Suprapubic skin (tissue), 4 donors: ENCODE results near the gene ADAMTS17. TPM values are rescaled to one million over a fixed set of nuclear protein-coding genes. Genes with fewer than 3 reads are reported as not detected.

Experiments
- DNase-seq, 2 donors: peaks; one replicate each; pipeline ENCODE4 v3.0.0-alpha.2; 2019; ENCODE audit warnings: low spot score in 2 of 2
- H3K27ac ChIP-seq: fragments of 200-600 bp; sonication (generic); one replicate; pipeline ENCODE4 v1.5.1; 2019
- H3K27me3 ChIP-seq: fragments of 200-600 bp; sonication (generic); one replicate; pipeline ENCODE4 v1.5.1; 2019
- H3K36me3 ChIP-seq: fragments of 200-600 bp; sonication (generic); one replicate; pipeline ENCODE4 v1.5.1; 2019
- H3K4me1 ChIP-seq: fragments of 200-600 bp; sonication (generic); one replicate; pipeline ENCODE4 v1.5.1; 2019
- H3K4me3 ChIP-seq: fragments of 200-600 bp; sonication (generic); one replicate; pipeline ENCODE4 v1.5.1; 2019; ENCODE audit warnings: mild to moderate bottlenecking
- H3K9me3 ChIP-seq: fragments of 200-600 bp; sonication (generic); one replicate; pipeline ENCODE4 v1.5.1; 2019
- EP300 ChIP-seq: sonication (generic); formaldehyde crosslinking; IDR thresholded peaks from one replicate; pipeline ENCODE4 v1.6.1; 2017; ENCODE audit warnings: antibody characterized with exemption
- POLR2A ChIP-seq, 2 donors: fragments of 450-650 bp; IDR thresholded peaks; one replicate each; pipeline ENCODE4 v1.6.1; 2017; ENCODE audit warnings: antibody characterized with exemption in 2 of 2, mild to moderate bottlenecking in 2 of 2, moderate library complexity in 2 of 2
- POLR2AphosphoS5 ChIP-seq, 3 donors: sonication (generic); formaldehyde crosslinking; IDR thresholded peaks; one replicate each; pipeline ENCODE4 v1.6.1; 2017; ENCODE audit warnings: antibody characterized with exemption in 3 of 3
- WGBS: methylation state at CpG from one replicate; pipeline ENCODE4 v1.1.5; 2018; 5-methylcytosine and 5-hydroxymethylcytosine counted together
- total RNA-seq, 4 donors: library from RNA; depleted of rRNA; stranded (reverse); fragments of >200 nt; gene quantifications; one replicate each; pipeline ENCODE4 v1.1.0, GENCODE V29; 2016
- TF ChIP-seq, protein P1 (sequence below), 2 donors: fragments of 200-600 bp in 1 of 2; fragments of 450-650 bp in 1 of 2; sonication (generic) in 1 of 2; IDR thresholded peaks; one replicate each; pipeline ENCODE4 v1.5.1; 2016 to 2019; ENCODE audit warnings: antibody characterized with exemption in 2 of 2, mild to moderate bottlenecking in 1 of 2, moderate library complexity in 1 of 2

The ADAMTS17 gene
- total RNA-seq, 4 donors from 2014 or later = 4.2 to 12.3 (median 6.3) TPM

DNA sequence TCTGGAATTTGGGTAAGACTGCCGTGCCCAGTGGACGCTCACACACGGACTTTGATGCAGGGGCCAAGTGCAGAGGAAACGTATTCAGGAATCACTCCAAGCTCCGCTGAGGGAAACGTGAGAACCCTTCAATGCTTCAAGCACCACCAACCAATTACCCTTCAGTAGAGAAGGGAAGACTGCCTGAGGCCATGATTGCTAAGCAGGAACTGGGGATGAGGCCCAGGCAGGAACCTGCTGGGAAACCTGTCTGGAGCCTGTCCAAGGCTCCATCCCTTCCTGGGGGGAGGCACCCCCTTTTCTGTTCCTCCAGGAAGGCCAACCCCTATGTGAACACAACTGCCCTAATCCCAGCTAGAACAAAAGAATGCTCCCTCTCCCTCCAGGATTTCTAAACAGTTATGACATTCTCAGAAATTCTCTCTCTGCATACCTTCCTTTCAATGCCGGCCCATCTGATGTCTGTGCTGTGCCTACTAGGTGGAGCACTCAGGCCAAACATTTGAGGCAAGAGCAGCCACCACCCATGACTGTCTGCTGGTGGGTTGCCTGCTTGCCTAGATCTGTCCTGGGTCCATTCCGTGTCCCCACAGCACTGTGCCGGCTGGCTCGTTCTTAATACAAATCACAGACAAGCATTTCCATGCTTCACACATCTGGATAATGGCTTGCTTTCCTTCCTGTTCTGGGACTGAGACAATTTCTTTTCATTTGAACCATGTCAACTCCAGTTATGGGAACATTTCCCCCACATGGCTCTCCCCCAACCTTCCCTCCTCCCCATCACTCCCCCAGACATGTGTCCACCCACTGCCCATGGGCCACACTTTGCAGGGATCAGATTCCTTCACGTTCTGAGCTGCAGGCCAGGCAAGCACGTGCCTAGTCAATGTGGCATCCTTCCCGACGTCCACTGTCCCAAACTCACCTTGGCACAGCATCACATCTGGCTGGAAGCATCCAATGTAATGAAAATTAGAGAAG lies 149.4 kb downstream of the ADAMTS17 start:
- TF ChIP-seq POLR2AphosphoS5 (IDR thresholded peaks at IDR 0.05) (no peak), EP300 (no peak), POLR2A (IDR thresholded peaks at IDR 0.05) (no peak)
- TF ChIP-seq, protein P1, sequence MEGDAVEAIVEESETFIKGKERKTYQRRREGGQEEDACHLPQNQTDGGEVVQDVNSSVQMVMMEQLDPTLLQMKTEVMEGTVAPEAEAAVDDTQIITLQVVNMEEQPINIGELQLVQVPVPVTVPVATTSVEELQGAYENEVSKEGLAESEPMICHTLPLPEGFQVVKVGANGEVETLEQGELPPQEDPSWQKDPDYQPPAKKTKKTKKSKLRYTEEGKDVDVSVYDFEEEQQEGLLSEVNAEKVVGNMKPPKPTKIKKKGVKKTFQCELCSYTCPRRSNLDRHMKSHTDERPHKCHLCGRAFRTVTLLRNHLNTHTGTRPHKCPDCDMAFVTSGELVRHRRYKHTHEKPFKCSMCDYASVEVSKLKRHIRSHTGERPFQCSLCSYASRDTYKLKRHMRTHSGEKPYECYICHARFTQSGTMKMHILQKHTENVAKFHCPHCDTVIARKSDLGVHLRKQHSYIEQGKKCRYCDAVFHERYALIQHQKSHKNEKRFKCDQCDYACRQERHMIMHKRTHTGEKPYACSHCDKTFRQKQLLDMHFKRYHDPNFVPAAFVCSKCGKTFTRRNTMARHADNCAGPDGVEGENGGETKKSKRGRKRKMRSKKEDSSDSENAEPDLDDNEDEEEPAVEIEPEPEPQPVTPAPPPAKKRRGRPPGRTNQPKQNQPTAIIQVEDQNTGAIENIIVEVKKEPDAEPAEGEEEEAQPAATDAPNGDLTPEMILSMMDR (IDR thresholded peaks at IDR 0.05) = no peak

DNA sequence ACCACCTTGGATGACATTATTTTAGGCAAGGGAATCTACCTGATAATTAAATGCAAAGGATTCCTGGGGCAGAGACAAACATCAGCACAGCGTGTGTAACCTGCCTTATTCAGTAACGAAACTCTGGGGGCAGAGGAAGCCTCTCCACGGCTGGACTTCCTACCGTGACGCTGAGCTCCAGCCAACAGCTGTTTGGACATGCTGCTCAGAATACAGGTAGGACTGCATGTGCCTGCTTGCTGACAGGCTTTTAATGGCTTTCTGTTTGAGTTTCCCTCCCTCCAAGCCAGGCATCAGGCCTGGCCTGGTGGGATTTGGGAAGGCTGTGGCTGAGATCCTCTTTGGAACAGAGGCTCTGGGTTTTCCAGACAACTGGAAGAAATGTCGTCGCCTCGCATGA lies 150.6 kb downstream of the ADAMTS17 start:
- H3K9me3 ChIP-seq = no peaks in the 10 kb centered on the region
- H3K27me3 ChIP-seq = no peaks in the 10 kb centered on the region
- H3K36me3 ChIP-seq = no peaks in the 10 kb centered on the region
- 45% methylated on average over 8 of the region's 8 CpGs for WGBS
- no peak overlapping the region for H3K4me3 ChIP-seq
- peak in 1 of 2 donors; percentile 27 for DNase-seq
- peaks cover 4% of the 10 kb centered on the region for H3K4me1 ChIP-seq
- no peak overlapping the region for H3K27ac ChIP-seq
- TF ChIP-seq, protein P1 (IDR thresholded peaks at IDR 0.05) = no peak
- TF ChIP-seq EP300 (no peak), POLR2A (IDR thresholded peaks at IDR 0.05) (no peak), POLR2AphosphoS5 (IDR thresholded peaks at IDR 0.05) (no peak)

More for the DNA sequence above, 149.4 kb downstream of the ADAMTS17 start:
- Histone ChIP-seq H3K27ac (no peak overlapping the region), H3K4me3 (no peak overlapping the region), H3K27me3 (no peaks in the 10 kb centered on the region), H3K36me3 (no peaks in the 10 kb centered on the region), H3K9me3 (no peaks in the 10 kb centered on the region), H3K4me1 (peaks cover 4% of the 10 kb centered on the region)
- WGBS = 55% methylated on average over 14 of the region's 14 CpGs
- DNase-seq = peak in 1 of 2 donors; percentile 34

DNA sequence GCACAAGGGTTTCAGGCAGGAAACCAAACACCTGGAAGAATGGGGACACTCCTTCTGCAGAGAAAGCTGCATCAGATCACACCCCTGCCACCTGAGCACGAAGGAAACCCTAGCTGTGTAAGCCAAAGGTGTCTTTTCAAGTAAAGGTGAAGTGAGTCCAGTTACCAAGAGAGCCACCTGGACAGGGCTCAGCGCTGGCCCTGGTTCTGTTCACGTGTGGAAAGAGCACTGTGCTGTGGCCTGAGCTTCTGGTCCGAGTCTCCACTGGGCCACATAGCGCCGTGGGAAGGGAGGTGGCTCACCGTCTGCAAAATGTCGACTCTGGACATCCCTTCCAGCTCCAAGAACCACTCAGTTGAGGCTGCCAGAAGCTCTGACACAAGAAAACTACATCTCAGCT lies 151.1 kb downstream of the ADAMTS17 start:
- H3K36me3 ChIP-seq = no peaks in the 10 kb centered on the region
- peaks cover 4% of the 10 kb centered on the region for H3K4me1 ChIP-seq
- H3K27me3 ChIP-seq = no peaks in the 10 kb centered on the region
- no peak overlapping the region for H3K27ac ChIP-seq
- TF ChIP-seq, protein P1 (IDR thresholded peaks at IDR 0.05) = no peak
- TF ChIP-seq EP300 (no peak), POLR2A (IDR thresholded peaks at IDR 0.05) (no peak), POLR2AphosphoS5 (IDR thresholded peaks at IDR 0.05) (no peak)
- H3K4me3 ChIP-seq = no peak overlapping the region
- H3K9me3 ChIP-seq = no peaks in the 10 kb centered on the region
- 88% methylated on average over 7 of the region's 8 CpGs for WGBS
- peak in 1 of 2 donors; percentile 33 for DNase-seq

- WGBS = 96% methylated on average over 4 of the region's 4 CpGs
- H3K27ac ChIP-seq = no peak overlapping the region
- no peaks in the 10 kb centered on the region for H3K36me3 ChIP-seq
- no peaks in the 10 kb centered on the region for H3K9me3 ChIP-seq
- no peaks in the 10 kb centered on the region for H3K27me3 ChIP-seq
- TF ChIP-seq, protein P1 (IDR thresholded peaks at IDR 0.05) = no peak
- TF ChIP-seq POLR2AphosphoS5 (IDR thresholded peaks at IDR 0.05) = no peak
- TF ChIP-seq EP300 = no peak
- no peak for TF ChIP-seq POLR2A (IDR thresholded peaks at IDR 0.05)
- no peak for DNase-seq
- H3K4me3 ChIP-seq = no peak overlapping the region
- peaks cover 4% of the 10 kb centered on the region for H3K4me1 ChIP-seq
Observed at GRCh38 chr15:100189849-100190248, 151.9 kb downstream of the ADAMTS17 start.

DNA sequence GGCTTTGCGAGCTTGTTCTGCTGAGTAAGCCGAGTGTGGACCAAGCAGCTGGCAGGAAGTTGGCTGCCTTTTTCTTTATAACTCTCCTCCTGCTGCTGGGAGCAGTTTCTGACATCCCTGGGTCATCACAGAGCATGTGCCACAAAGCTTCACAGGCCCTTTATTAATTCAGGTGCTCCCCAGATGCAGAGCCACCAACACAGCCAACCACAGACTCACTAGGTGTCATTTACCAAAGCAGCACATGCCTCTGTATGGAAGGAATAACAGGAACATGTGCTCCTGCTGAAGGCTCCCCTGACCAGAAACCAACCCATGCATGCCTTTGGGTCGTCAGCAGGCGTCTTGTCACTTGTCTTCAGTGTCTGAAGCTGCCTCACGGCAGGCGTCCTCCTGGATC lies 152.5 kb downstream of the ADAMTS17 start:
- WGBS = 81% methylated on average over 4 of the region's 6 CpGs
- no peaks in the 10 kb centered on the region for H3K27me3 ChIP-seq
- H3K36me3 ChIP-seq = no peaks in the 10 kb centered on the region
- H3K4me1 ChIP-seq = peaks cover 4% of the 10 kb centered on the region
- no peak overlapping the region for H3K4me3 ChIP-seq
- peak in 1 of 2 donors; percentile 29 for DNase-seq
- H3K27ac ChIP-seq = no peak overlapping the region
- no peaks in the 10 kb centered on the region for H3K9me3 ChIP-seq
- no peak for TF ChIP-seq POLR2A (IDR thresholded peaks at IDR 0.05)
